Measurements from ENCODE around the gene CBLIF. TPM values are rescaled to one million over a fixed set of nuclear protein-coding genes. Genes with fewer than 3 reads are reported as not detected.

CBLIF gene
- total and polyA plus RNA-seq, 9 donors: 0.21 to 0.49 TPM; not detected in 7

DNA sequence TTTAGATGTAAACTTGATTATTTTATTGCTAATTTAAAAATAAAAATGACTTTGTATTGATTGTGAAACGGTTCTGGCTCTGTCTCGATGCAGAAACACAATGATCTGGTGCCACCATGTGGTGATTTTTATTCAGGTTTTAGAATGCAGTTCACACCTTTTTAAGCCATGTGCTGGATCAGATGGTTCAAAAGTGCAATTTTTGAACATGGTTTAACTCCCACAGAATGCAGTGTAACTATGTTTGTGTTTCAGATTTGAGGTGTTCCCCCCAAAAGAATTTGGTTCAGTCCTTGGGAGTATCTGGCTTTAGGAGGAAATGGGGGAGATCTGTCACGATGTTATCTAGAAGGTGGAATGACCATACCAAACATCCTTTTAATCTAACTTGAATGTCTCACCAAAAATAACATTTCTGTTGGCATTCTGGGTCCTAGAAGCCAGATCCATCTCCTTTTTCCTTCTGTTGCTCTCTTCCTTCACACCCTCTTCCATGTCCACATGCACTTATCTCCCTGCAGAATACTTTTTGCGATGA is 42.6 kb downstream of the CBLIF start:
- 6% methylated on average over 2 of the region's 4 CpGs for WGBS (ENCODE audit: insufficient coverage)
- no peaks in the 10 kb centered on the region for H3K9me3 ChIP-seq (replicated peaks; ENCODE audit: control insufficient read depth, low read depth, low read length)
- no peak overlapping the region for H3K27ac ChIP-seq (ENCODE audit: low read length)
- DNase-seq: peak; percentile 71
- peaks cover 29% of the 10 kb centered on the region for H3K36me3 ChIP-seq (ENCODE audit: control insufficient read depth, insufficient read depth, low read length)
- H3K27me3 ChIP-seq (ENCODE audit: control insufficient read depth, insufficient read depth, low read length): no peaks in the 10 kb centered on the region
- H3K4me3 ChIP-seq (ENCODE audit: low read length): no peak overlapping the region
- no peaks in the 10 kb centered on the region for H3K4me1 ChIP-seq (ENCODE audit: control insufficient read depth, insufficient read depth, low read length)

DNA sequence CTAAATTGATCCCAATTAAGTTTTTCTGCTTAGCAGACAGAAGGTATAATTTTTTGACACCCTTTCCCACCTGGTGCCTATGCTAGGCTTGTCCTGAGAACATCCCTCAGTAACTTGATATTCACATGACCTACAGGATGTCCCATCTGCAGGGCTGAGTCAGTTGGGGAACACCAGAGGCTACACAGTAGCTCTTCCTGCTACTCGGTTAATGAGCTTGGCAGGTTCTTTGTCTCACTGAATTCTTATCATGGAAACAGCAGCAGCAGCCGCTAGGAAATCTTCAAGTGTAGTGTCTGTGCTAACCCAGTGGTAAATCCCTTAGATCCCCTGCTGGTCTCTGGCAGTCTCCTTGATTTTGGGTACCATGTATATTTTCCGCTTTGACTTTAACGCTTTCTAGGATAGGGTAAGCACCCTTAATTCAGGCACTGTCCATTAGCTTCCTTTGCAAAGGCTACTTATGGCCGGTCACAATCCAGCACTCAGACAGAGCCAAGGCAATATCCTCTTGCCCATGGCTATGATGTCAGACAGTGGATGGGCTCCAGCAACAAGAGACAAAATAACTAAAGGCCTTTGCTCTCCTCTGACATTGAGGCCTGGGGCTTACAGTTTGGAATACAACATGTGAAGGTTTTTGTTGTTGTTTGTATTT is 43.2 kb downstream of the CBLIF start:
- Histone ChIP-seq H3K4me3 (ENCODE audit: low read length) (no peak overlapping the region), H3K9me3 (replicated peaks; ENCODE audit: control insufficient read depth, low read depth, low read length) (no peaks in the 10 kb centered on the region), H3K36me3 (ENCODE audit: control insufficient read depth, insufficient read depth, low read length) (peaks cover 24% of the 10 kb centered on the region), H3K4me1 (ENCODE audit: control insufficient read depth, insufficient read depth, low read length) (no peaks in the 10 kb centered on the region), H3K27me3 (ENCODE audit: control insufficient read depth, insufficient read depth, low read length) (no peaks in the 10 kb centered on the region), H3K27ac (ENCODE audit: low read length) (peak overlapping the region; percentile 72)
- WGBS (ENCODE audit: insufficient coverage): 75% methylated on average over 4 of the region's 5 CpGs
- DNase-seq: peak; percentile 73

GRCh38 chr11:59801160-59801706 is 44.1 kb downstream of the CBLIF start:
- Histone ChIP-seq H3K27me3 (ENCODE audit: control insufficient read depth, insufficient read depth, low read length) (no peaks in the 10 kb centered on the region), H3K27ac (ENCODE audit: low read length) (no peak overlapping the region), H3K4me1 (ENCODE audit: control insufficient read depth, insufficient read depth, low read length) (no peaks in the 10 kb centered on the region), H3K36me3 (ENCODE audit: control insufficient read depth, insufficient read depth, low read length) (peaks cover 16% of the 10 kb centered on the region), H3K9me3 (replicated peaks; ENCODE audit: control insufficient read depth, low read depth, low read length) (no peaks in the 10 kb centered on the region), H3K4me3 (ENCODE audit: low read length) (no peak overlapping the region)
- WGBS (ENCODE audit: insufficient coverage): 62% methylated on average over 2 of the region's 2 CpGs
- DNase-seq: no peak

DNA sequence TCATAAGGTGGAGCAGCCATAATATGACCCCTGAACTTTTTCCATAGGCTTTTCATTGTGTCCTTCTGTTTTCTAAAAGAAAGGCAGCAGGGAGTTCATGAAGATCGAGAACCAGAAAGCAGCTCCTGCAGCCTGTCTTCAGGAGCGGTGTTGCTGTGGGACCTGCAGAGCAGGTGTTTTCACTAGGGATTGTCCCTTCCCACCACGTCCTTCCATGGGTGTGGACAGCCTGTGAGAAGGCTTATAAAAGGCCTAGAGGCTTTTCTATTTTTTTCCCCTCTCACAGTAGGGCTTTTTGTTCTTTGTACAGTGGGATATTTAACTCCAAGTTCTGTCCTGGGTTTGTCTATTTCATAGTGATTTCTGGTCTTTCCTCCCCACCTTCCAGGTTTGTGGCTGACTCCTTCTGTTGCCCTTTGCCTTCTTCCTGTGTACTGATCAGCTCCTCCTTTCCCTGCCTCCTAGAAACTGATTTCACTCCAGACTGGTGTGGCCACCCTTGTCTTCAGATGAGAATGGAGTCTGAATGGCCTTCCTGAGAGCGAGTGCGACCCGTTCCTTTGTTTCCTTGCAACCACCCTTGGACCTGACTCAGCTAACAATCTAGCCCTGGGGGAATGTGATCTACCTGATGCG is 44.8 kb downstream of the CBLIF start:
- 50% methylated on average over 4 of the region's 7 CpGs for WGBS (ENCODE audit: insufficient coverage)
- H3K27me3 ChIP-seq (ENCODE audit: control insufficient read depth, insufficient read depth, low read length): no peaks in the 10 kb centered on the region
- H3K36me3 ChIP-seq (ENCODE audit: control insufficient read depth, insufficient read depth, low read length): peaks cover 12% of the 10 kb centered on the region
- no peak for DNase-seq
- H3K9me3 ChIP-seq (replicated peaks; ENCODE audit: control insufficient read depth, low read depth, low read length): no peaks in the 10 kb centered on the region
- no peaks in the 10 kb centered on the region for H3K4me1 ChIP-seq (ENCODE audit: control insufficient read depth, insufficient read depth, low read length)
- no peak overlapping the region for H3K4me3 ChIP-seq (ENCODE audit: low read length)
- no peak overlapping the region for H3K27ac ChIP-seq (ENCODE audit: low read length)

- Histone ChIP-seq H3K27ac (ENCODE audit: low read length) (no peak overlapping the region), H3K36me3 (ENCODE audit: control insufficient read depth, insufficient read depth, low read length) (no peaks in the 10 kb centered on the region), H3K4me3 (ENCODE audit: low read length) (no peak overlapping the region), H3K9me3 (replicated peaks; ENCODE audit: control insufficient read depth, low read depth, low read length) (no peaks in the 10 kb centered on the region), H3K4me1 (ENCODE audit: control insufficient read depth, insufficient read depth, low read length) (no peaks in the 10 kb centered on the region), H3K27me3 (ENCODE audit: control insufficient read depth, insufficient read depth, low read length) (no peaks in the 10 kb centered on the region)
- no peak for DNase-seq
- WGBS (ENCODE audit: insufficient coverage): no CpG with 5 or more reads among the region's 3 CpGs
Measured at GRCh38 chr11:59794417-59794816, 50.9 kb downstream of the CBLIF start.

GRCh38 chr11:59792507-59792906 is 52.8 kb downstream of the CBLIF start:
- Histone ChIP-seq H3K4me3 (ENCODE audit: low read length) (no peak overlapping the region), H3K36me3 (ENCODE audit: control insufficient read depth, insufficient read depth, low read length) (no peaks in the 10 kb centered on the region), H3K9me3 (replicated peaks; ENCODE audit: control insufficient read depth, low read depth, low read length) (no peaks in the 10 kb centered on the region), H3K27ac (ENCODE audit: low read length) (no peak overlapping the region), H3K27me3 (ENCODE audit: control insufficient read depth, insufficient read depth, low read length) (no peaks in the 10 kb centered on the region), H3K4me1 (ENCODE audit: control insufficient read depth, insufficient read depth, low read length) (no peaks in the 10 kb centered on the region)
- no peak for DNase-seq
- 75% methylated on average over 1 of the region's 1 CpG for WGBS (ENCODE audit: insufficient coverage)

GRCh38 chr11:59791639-59792038 is 53.7 kb downstream of the CBLIF start:
- 46% methylated on average over 4 of the region's 4 CpGs for WGBS (ENCODE audit: insufficient coverage)
- Histone ChIP-seq H3K4me3 (ENCODE audit: low read length) (no peak overlapping the region), H3K36me3 (ENCODE audit: control insufficient read depth, insufficient read depth, low read length) (no peaks in the 10 kb centered on the region), H3K4me1 (ENCODE audit: control insufficient read depth, insufficient read depth, low read length) (no peaks in the 10 kb centered on the region), H3K9me3 (replicated peaks; ENCODE audit: control insufficient read depth, low read depth, low read length) (no peaks in the 10 kb centered on the region), H3K27ac (ENCODE audit: low read length) (no peak overlapping the region), H3K27me3 (ENCODE audit: control insufficient read depth, insufficient read depth, low read length) (no peaks in the 10 kb centered on the region)
- DNase-seq: no peak

- no peaks in the 10 kb centered on the region for H3K9me3 ChIP-seq (replicated peaks; ENCODE audit: control insufficient read depth, low read depth, low read length)
- no peak for DNase-seq
- no peaks in the 10 kb centered on the region for H3K36me3 ChIP-seq (ENCODE audit: control insufficient read depth, insufficient read depth, low read length)
- H3K27ac ChIP-seq (ENCODE audit: low read length): no peak overlapping the region
- H3K4me1 ChIP-seq (ENCODE audit: control insufficient read depth, insufficient read depth, low read length): no peaks in the 10 kb centered on the region
- 35% methylated on average over 3 of the region's 3 CpGs for WGBS (ENCODE audit: insufficient coverage)
- H3K27me3 ChIP-seq (ENCODE audit: control insufficient read depth, insufficient read depth, low read length): no peaks in the 10 kb centered on the region
- no peak overlapping the region for H3K4me3 ChIP-seq (ENCODE audit: low read length)
Measured at GRCh38 chr11:59787816-59788215, 57.5 kb downstream of the CBLIF start.

DNA sequence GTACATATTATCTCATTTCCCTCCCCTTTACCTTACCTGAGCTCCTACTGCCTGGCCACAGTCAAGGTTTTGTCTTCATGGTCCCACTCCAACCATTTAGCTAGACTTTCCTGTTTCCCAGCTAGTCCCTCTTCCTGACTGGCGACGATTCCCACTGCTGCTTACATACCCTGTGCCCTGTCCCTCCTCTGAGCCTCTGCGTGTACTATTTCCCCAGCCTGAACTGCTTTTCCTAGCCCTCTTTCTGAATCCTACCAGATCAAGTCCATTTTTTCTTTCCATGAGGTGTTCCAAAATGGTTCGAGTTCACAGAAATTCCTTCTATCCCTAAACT is 58.1 kb downstream of the CBLIF start:
- H3K27ac ChIP-seq (ENCODE audit: low read length): no peak overlapping the region

GRCh38 chr11:59785818-59786217 is 59.5 kb downstream of the CBLIF start:
- Histone ChIP-seq H3K36me3 (ENCODE audit: control insufficient read depth, insufficient read depth, low read length) (no peaks in the 10 kb centered on the region), H3K9me3 (replicated peaks; ENCODE audit: control insufficient read depth, low read depth, low read length) (no peaks in the 10 kb centered on the region), H3K27me3 (ENCODE audit: control insufficient read depth, insufficient read depth, low read length) (no peaks in the 10 kb centered on the region), H3K27ac (ENCODE audit: low read length) (no peak overlapping the region), H3K4me3 (ENCODE audit: low read length) (no peak overlapping the region), H3K4me1 (ENCODE audit: control insufficient read depth, insufficient read depth, low read length) (no peaks in the 10 kb centered on the region)
- no peak for DNase-seq
- 80% methylated on average over 1 of the region's 4 CpGs for WGBS (ENCODE audit: insufficient coverage)

More for the DNA sequence above, 58.1 kb downstream of the CBLIF start:
- no peak for DNase-seq
- H3K36me3 ChIP-seq (ENCODE audit: control insufficient read depth, insufficient read depth, low read length): no peaks in the 10 kb centered on the region
- no peaks in the 10 kb centered on the region for H3K9me3 ChIP-seq (replicated peaks; ENCODE audit: control insufficient read depth, low read depth, low read length)
- no peaks in the 10 kb centered on the region for H3K27me3 ChIP-seq (ENCODE audit: control insufficient read depth, insufficient read depth, low read length)
- H3K4me3 ChIP-seq (ENCODE audit: low read length): no peak overlapping the region
- no peaks in the 10 kb centered on the region for H3K4me1 ChIP-seq (ENCODE audit: control insufficient read depth, insufficient read depth, low read length)
- WGBS (ENCODE audit: insufficient coverage): 92% methylated on average over 4 of the region's 4 CpGs

All from muscle of leg (tissue), 11 donors.